Muscle of leg (tissue), 11 donors: ENCODE data around the gene GSTCD. TPM values are rescaled to one million over a fixed set of nuclear protein-coding genes. Genes with fewer than 3 reads are reported as not detected.
"Not testable (repeated sequence)": the region's sequence is repeated elsewhere in the genome, so short reads cannot be mapped to it uniquely, and the experiment has no call there.

Experiments
- DNase-seq: peaks from one replicate; pipeline ENCODE4 v3.0.0; 2013
- H3K27ac ChIP-seq: one replicate; pipeline ENCODE4 v1.5.1; 2013; ENCODE audit warnings: mild to moderate bottlenecking, low read length, control low read depth
- H3K27me3 ChIP-seq: one replicate; pipeline ENCODE4 v1.6.1; 2013; ENCODE audit warnings: low read length; ENCODE audit not compliant: control insufficient read depth, insufficient read depth
- H3K36me3 ChIP-seq: one replicate; pipeline ENCODE4 v1.6.1; 2013; ENCODE audit warnings: low read length; ENCODE audit not compliant: control insufficient read depth, insufficient read depth
- H3K4me1 ChIP-seq: one replicate; pipeline ENCODE4 v1.6.1; 2013; ENCODE audit warnings: low read length; ENCODE audit not compliant: control insufficient read depth, insufficient read depth
- H3K4me3 ChIP-seq: one replicate; pipeline ENCODE4 v1.5.1; 2013; ENCODE audit warnings: low read length, control low read depth
- H3K9me3 ChIP-seq: replicated peaks from 2 replicates; pipeline ENCODE4 v1.6.1; 2013; ENCODE audit warnings: low read depth, low read length; ENCODE audit not compliant: control insufficient read depth
- WGBS: methylation state at CpG from one replicate; pipeline ENCODE4 v1.1.5; 2013; ENCODE audit warnings: missing lambda C conversion rate; ENCODE audit not compliant: insufficient coverage; 5-methylcytosine and 5-hydroxymethylcytosine counted together
- polyA plus RNA-seq, 8 donors: library from polyadenylated mRNA; unstranded; fragments of 120-200 nt; gene quantifications; one replicate each; pipeline versions ENCODE4 v1.2.1 to v1.2.3, GENCODE V29; 2013; ENCODE audit warnings: inconsistent platforms in 1 of 8, low replicate concordance in 1 of 8; ENCODE audit not compliant: insufficient read length in 8 of 8, insufficient read depth in 1 of 8
- total RNA-seq: library from RNA; stranded (reverse); fragments of 120-200 nt; gene quantifications from one replicate; pipeline ENCODE4 v1.2.4, GENCODE V29; 2013

The GSTCD gene
- total and polyA plus RNA-seq, 9 donors = 6.1 to 12.3 (median 8.6) TPM

DNA sequence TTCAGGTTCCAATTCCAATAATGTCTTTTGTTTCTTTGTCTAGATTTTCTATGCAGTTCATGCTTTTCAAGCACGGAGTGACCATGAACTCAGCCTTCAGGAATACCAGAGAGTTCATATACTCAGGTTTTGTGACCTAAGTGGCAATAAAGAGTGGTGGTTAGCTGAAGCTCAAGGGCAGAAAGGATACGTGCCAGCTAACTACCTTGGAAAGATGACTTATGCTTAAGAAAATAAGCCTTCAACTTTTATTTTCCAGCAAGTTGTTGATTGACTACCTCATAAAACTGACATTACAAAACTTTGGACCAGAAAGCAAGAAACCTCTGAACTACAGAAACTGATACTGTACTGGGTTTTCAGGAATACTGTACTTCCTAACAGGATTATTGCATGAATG is 30.9 kb upstream of the GSTCD start:
- H3K27ac ChIP-seq = no peak overlapping the region
- H3K4me1 ChIP-seq = no peaks in the 10 kb centered on the region
- no peaks in the 10 kb centered on the region for H3K27me3 ChIP-seq
- H3K36me3 ChIP-seq = peaks cover 1% of the 10 kb centered on the region
- no peak for DNase-seq
- no peaks in the 10 kb centered on the region for H3K9me3 ChIP-seq
- WGBS = 60% methylated on average over 1 of the region's 2 CpGs
- H3K4me3 ChIP-seq = no peak overlapping the region

DNA sequence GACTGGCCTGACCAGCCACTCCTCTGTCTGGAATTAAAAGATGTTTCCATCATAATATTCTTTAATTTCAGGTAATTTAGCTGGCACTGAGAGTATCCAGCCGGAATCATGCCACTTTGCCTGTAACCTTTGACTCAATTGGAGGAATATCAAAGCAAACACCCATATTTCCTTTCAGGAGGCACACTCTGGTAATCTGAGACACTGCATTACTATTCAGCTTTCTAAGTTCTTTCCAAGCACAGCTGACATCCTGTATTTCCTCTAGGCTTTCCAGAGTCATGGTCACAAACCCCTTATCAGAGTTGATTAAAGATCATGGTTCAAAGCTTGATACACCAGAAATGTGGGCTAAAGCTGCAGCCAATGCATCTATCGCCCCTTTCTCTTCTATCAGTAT is 29.4 kb upstream of the GSTCD start:
- DNase-seq = no peak
- 60% methylated on average over 1 of the region's 2 CpGs for WGBS
- Histone ChIP-seq H3K9me3 (no peaks in the 10 kb centered on the region), H3K36me3 (peaks cover 6% of the 10 kb centered on the region), H3K4me3 (no peak overlapping the region), H3K4me1 (no peaks in the 10 kb centered on the region), H3K27me3 (no peaks in the 10 kb centered on the region), H3K27ac (no peak overlapping the region)

GRCh38 chr4:105683038-105683437 is 25.5 kb upstream of the GSTCD start:
- H3K4me1 ChIP-seq = no peaks in the 10 kb centered on the region
- no peaks in the 10 kb centered on the region for H3K27me3 ChIP-seq
- DNase-seq = no peak
- WGBS = 94% methylated on average over 2 of the region's 4 CpGs
- H3K9me3 ChIP-seq = no peaks in the 10 kb centered on the region
- H3K27ac ChIP-seq = no peak overlapping the region
- peaks cover 6% of the 10 kb centered on the region for H3K36me3 ChIP-seq
- H3K4me3 ChIP-seq = no peak overlapping the region

- Histone ChIP-seq H3K36me3 (peaks cover 8% of the 10 kb centered on the region), H3K4me3 (no peak overlapping the region), H3K4me1 (no peaks in the 10 kb centered on the region), H3K27me3 (no peaks in the 10 kb centered on the region), H3K9me3 (no peaks in the 10 kb centered on the region), H3K27ac (no peak overlapping the region)
- WGBS = no CpG with 5 or more reads among the region's 2 CpGs
- DNase-seq = no peak
Measured at GRCh38 chr4:105686571-105686970, 22.0 kb upstream of the GSTCD start.

GRCh38 chr4:105694812-105695211 is 13.8 kb upstream of the GSTCD start:
- not testable (repeated sequence) for H3K27ac ChIP-seq, H3K4me3 ChIP-seq, H3K9me3 ChIP-seq, H3K4me1 ChIP-seq, H3K27me3 ChIP-seq, DNase-seq
- H3K36me3 ChIP-seq = peaks cover 16% of the 10 kb centered on the region
- WGBS = 100% methylated on average over 1 of the region's 5 CpGs

- not testable (repeated sequence) for H3K27ac ChIP-seq, H3K4me3 ChIP-seq, H3K27me3 ChIP-seq, DNase-seq, H3K4me1 ChIP-seq, H3K9me3 ChIP-seq
- H3K36me3 ChIP-seq = peaks cover 16% of the 10 kb centered on the region
- 82% methylated on average over 3 of the region's 8 CpGs for WGBS
Measured at GRCh38 chr4:105695832-105696231, 12.8 kb upstream of the GSTCD start.

DNA sequence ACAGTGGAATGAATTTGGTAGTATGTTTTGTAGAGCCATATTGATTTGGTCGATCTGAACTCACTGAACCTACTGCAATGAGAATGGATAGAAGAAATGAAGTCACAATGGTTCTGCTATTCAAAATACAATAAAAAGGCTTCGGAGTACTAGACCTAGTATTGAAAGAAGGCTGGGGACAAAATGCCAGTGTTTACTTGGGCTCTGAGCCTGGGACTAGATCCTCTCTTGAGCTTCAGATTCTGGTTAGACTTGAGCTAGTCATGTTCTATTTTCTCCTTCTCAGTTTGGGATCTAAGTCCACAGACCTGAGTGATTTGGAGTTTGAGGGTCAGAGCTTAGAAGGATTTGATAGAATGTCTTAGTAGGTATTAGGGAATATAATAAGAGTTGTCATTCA is 10.0 kb upstream of the GSTCD start:
- Histone ChIP-seq H3K36me3 (peaks cover 15% of the 10 kb centered on the region), H3K27ac (no peak overlapping the region), H3K27me3 (no peaks in the 10 kb centered on the region), H3K9me3 (no peaks in the 10 kb centered on the region), H3K4me1 (no peaks in the 10 kb centered on the region), H3K4me3 (no peak overlapping the region)
- no peak for DNase-seq
- 100% methylated on average over 1 of the region's 2 CpGs for WGBS

DNA sequence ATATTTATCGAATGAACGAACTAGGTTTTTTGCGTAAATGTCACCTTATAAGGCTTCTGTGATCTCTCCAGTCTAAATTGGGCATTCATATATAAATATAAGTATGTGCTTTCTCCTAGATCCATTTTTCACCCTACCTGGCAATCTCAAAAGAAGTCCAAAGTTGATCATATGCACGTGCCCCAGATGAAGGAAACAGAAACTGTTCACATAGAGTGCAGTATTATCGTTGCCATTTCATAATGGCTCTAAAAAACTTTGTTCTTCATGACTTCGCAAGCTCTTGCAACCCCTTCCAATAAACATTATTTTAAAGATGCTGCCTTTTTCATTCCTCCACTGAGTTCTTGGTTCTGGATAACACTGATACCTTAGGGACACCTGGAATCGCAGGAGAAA is 803 bp upstream of the GSTCD start:
- Histone ChIP-seq H3K27ac (peak overlapping the region; percentile 96), H3K36me3 (peaks cover 6% of the 10 kb centered on the region), H3K4me3 (peak overlapping the region; percentile 95), H3K27me3 (no peaks in the 10 kb centered on the region), H3K4me1 (peaks cover 5% of the 10 kb centered on the region), H3K9me3 (no peaks in the 10 kb centered on the region)
- 10% methylated on average over 2 of the region's 7 CpGs for WGBS
- DNase-seq = no peak

DNA sequence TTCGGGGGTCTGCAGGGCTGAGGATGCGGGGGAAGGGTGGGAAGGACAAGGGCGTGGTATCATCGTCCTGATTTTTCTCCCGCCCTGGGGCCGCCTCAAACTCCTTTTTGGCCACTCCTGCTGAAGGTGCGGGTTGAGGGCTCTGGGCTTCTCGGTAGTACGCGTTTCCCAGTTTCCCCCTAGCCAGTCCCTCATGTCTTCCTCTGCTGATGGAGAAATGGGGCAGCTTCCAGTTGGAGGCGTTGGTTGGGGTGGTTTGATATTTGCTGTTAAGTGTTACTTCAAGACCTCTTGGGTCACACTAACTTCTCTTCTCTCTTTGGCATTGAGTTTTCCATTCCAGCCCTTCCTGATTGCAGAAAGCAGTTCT is 482 bp downstream of the GSTCD start:
- DNase-seq = peak; percentile 47
- WGBS = 0% methylated on average over 4 of the region's 11 CpGs
- no peaks in the 10 kb centered on the region for H3K9me3 ChIP-seq
- peaks cover 5% of the 10 kb centered on the region for H3K4me1 ChIP-seq
- no peaks in the 10 kb centered on the region for H3K27me3 ChIP-seq
- peak overlapping the region; percentile 95 for H3K4me3 ChIP-seq
- peaks cover 2% of the 10 kb centered on the region for H3K36me3 ChIP-seq
- H3K27ac ChIP-seq = peak overlapping the region; percentile 96

- Histone ChIP-seq H3K36me3 (no peaks in the 10 kb centered on the region), H3K9me3 (no peaks in the 10 kb centered on the region), H3K4me3 (no peak overlapping the region), H3K27me3 (no peaks in the 10 kb centered on the region), H3K4me1 (peaks cover 5% of the 10 kb centered on the region), H3K27ac (no peak overlapping the region)
- 50% methylated on average over 2 of the region's 16 CpGs for WGBS
- no peak for DNase-seq
Measured at GRCh38 chr4:105710012-105710600, 1.5 kb downstream of the GSTCD start.

DNA sequence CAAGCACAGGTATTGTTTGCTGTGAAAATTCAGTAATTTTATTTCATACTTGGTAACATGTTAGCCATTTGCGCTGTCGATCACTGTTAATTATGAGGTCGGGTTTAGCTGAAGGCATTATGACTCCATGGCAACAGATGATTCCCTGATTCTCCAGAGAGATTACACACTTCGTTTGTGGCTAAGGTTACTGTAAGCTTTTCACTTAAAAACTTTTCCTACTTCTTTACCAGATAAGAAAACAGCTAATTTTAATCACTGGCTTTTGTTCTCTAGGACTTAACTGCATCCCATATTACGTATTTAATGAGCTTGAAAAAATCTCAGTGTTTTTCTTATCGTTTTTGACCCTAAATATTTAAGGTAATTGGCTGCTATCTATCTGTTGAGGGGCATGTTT is 2.1 kb downstream of the GSTCD start:
- H3K9me3 ChIP-seq = no peaks in the 10 kb centered on the region
- no peak overlapping the region for H3K27ac ChIP-seq
- H3K4me3 ChIP-seq = no peak overlapping the region
- H3K36me3 ChIP-seq = no peaks in the 10 kb centered on the region
- H3K27me3 ChIP-seq = no peaks in the 10 kb centered on the region
- no CpG with 5 or more reads among the region's 6 CpGs for WGBS
- DNase-seq = peak; percentile 11
- H3K4me1 ChIP-seq = peaks cover 5% of the 10 kb centered on the region
